ENCODE results near the gene ENOX1. TPM values are rescaled to one million over a fixed set of nuclear protein-coding genes. Genes with fewer than 3 reads are reported as not detected.

ENOX1 gene
- total RNA-seq, 1 experiment from 2014 or later: 0.35 TPM

DNA sequence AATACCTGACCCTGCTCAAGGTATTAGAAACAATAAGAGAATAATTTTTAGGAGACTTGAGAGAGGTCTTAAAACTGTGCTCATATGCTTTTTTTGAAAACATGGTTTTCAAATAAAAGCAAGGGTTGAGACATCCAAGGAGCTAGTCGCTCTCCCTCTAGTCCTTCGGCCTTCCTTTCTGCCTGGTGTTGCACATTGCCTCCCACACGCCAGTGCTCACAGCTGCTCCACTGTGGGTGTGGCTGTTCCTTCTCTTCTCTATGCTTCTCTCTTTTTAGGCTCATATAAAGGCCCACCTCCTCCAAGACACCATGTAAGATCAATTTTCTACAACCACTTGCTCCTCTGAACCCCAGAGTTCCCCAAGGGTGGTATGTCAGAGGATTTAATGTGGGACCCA is 352.6 kb downstream of the ENOX1 start:
- TF ChIP-seq, protein P1, sequence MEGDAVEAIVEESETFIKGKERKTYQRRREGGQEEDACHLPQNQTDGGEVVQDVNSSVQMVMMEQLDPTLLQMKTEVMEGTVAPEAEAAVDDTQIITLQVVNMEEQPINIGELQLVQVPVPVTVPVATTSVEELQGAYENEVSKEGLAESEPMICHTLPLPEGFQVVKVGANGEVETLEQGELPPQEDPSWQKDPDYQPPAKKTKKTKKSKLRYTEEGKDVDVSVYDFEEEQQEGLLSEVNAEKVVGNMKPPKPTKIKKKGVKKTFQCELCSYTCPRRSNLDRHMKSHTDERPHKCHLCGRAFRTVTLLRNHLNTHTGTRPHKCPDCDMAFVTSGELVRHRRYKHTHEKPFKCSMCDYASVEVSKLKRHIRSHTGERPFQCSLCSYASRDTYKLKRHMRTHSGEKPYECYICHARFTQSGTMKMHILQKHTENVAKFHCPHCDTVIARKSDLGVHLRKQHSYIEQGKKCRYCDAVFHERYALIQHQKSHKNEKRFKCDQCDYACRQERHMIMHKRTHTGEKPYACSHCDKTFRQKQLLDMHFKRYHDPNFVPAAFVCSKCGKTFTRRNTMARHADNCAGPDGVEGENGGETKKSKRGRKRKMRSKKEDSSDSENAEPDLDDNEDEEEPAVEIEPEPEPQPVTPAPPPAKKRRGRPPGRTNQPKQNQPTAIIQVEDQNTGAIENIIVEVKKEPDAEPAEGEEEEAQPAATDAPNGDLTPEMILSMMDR (conservative IDR thresholded peaks at IDR 0.05): no peak
- no peaks in the 10 kb centered on the region for H3K27me3 ChIP-seq (ENCODE audit: insufficient read depth, low read depth)
- no peak overlapping the region for H3K27ac ChIP-seq
- no peaks in the 10 kb centered on the region for H3F3A ChIP-seq (ENCODE audit: insufficient read depth, low read depth)
- H4K20me1 ChIP-seq (ENCODE audit: insufficient read depth): no peaks in the 10 kb centered on the region
- no TSS peak for BruUV-seq (replicated peaks)
- POLR2A ChIA-PET (ENCODE audit: unreplicated experiment): interaction anchor here (0.7 kb wide), 1 partner anchor 393 kb away, joined by 4 read pairs; no protein-coding TSS in a partner anchor
- H3K4me1 ChIP-seq (replicated peaks; ENCODE audit: insufficient read depth): no peaks in the 10 kb centered on the region; the same call in 1 of the 2 replicates
- H3K79me2 ChIP-seq (ENCODE audit: low read depth): no peaks in the 10 kb centered on the region
- no peak overlapping the region for H3K4me3 ChIP-seq
- no peaks in the 10 kb centered on the region for H3K9me3 ChIP-seq (ENCODE audit: insufficient read depth, low read depth)
- no peak for DNase-seq
- intact Hi-C loops (cut with micrococcal nuclease; ENCODE audit: unreplicated experiment): no loop called here
- H3K9me2 ChIP-seq (ENCODE audit: insufficient read depth): no peaks in the 10 kb centered on the region
- H3K4me2 ChIP-seq: no peak overlapping the region
- CTCF ChIA-PET: no interaction called here
- no peaks in the 10 kb centered on the region for H3K36me3 ChIP-seq (ENCODE audit: low read depth)
- no peak overlapping the region for H2AFZ ChIP-seq

DNA sequence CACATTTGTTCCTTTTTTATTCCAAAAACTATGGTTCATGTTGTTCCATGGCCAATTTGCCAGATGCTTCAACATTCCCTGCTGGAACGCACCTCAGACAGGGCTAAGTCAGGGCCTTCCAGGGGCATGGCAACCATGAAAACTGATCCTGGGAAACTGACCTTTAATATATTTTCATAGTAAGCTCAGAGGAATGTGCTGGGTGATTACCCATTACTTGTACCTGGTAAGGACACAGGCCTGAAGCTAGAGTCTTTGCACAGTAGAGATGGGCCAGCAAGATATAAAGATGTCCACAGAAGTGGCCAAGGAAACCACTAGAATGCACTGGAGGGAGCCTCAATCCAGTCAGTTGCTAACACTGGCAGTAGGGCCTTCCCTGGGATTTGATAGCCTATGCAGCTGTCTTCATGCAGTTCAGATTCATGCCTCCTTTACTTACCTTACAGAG is 353.1 kb downstream of the ENOX1 start:
- peak; percentile 0 to 52 for DNase-seq
- CTCF ChIA-PET: no interaction called here

GRCh38 chr13:43432958-43433357 is 353.8 kb downstream of the ENOX1 start:
- Histone ChIP-seq H3K27me3 (ENCODE audit: insufficient read depth, low read depth) (no peaks in the 10 kb centered on the region), H3K27ac (no peak overlapping the region), H3K4me2 (no peak overlapping the region), H3K4me3 (no peak overlapping the region), H3K9me2 (ENCODE audit: insufficient read depth) (no peaks in the 10 kb centered on the region), H3F3A (ENCODE audit: insufficient read depth, low read depth) (no peaks in the 10 kb centered on the region), H3K9me3 (ENCODE audit: insufficient read depth, low read depth) (no peaks in the 10 kb centered on the region), H3K4me1 (replicated peaks; ENCODE audit: insufficient read depth) (no peaks in the 10 kb centered on the region; the same call in 1 of the 2 replicates), H3K36me3 (ENCODE audit: low read depth) (no peaks in the 10 kb centered on the region), H4K20me1 (ENCODE audit: insufficient read depth) (no peaks in the 10 kb centered on the region), H3K79me2 (ENCODE audit: low read depth) (no peaks in the 10 kb centered on the region), H2AFZ (no peak overlapping the region)
- TF ChIP-seq, protein P1 (conservative IDR thresholded peaks at IDR 0.05): no peak
- TF ChIP-seq EZH2 (IDR thresholded peaks at IDR 0.05; ENCODE audit: low read depth): no peak
- ChIA-PET CTCF (no interaction called here), POLR2A (ENCODE audit: unreplicated experiment) (no interaction called here)
- BruUV-seq (replicated peaks): no TSS peak
- DNase-seq: no peak
- intact Hi-C loops (cut with micrococcal nuclease; ENCODE audit: unreplicated experiment): no loop called here

More for the DNA sequence above, 353.1 kb downstream of the ENOX1 start:
- no peaks in the 10 kb centered on the region for H3K79me2 ChIP-seq (ENCODE audit: low read depth)
- no peaks in the 10 kb centered on the region for H4K20me1 ChIP-seq (ENCODE audit: insufficient read depth)
- BruUV-seq (replicated peaks): no TSS peak
- H3K4me3 ChIP-seq: no peak overlapping the region
- H3K36me3 ChIP-seq (ENCODE audit: low read depth): no peaks in the 10 kb centered on the region
- no peaks in the 10 kb centered on the region for H3F3A ChIP-seq (ENCODE audit: insufficient read depth, low read depth)
- TF ChIP-seq EZH2 (IDR thresholded peaks at IDR 0.05; ENCODE audit: low read depth): no peak
- TF ChIP-seq, protein P1 (conservative IDR thresholded peaks at IDR 0.05): no peak
- H3K4me1 ChIP-seq (replicated peaks; ENCODE audit: insufficient read depth): no peaks in the 10 kb centered on the region; the same call in 1 of the 2 replicates
- H2AFZ ChIP-seq: no peak overlapping the region
- H3K9me3 ChIP-seq (ENCODE audit: insufficient read depth, low read depth): no peaks in the 10 kb centered on the region
- intact Hi-C loops (cut with micrococcal nuclease; ENCODE audit: unreplicated experiment): no loop called here
- no peaks in the 10 kb centered on the region for H3K27me3 ChIP-seq (ENCODE audit: insufficient read depth, low read depth)
- no peak overlapping the region for H3K27ac ChIP-seq
- POLR2A ChIA-PET (ENCODE audit: unreplicated experiment): no interaction called here
- no peaks in the 10 kb centered on the region for H3K9me2 ChIP-seq (ENCODE audit: insufficient read depth)
- no peak overlapping the region for H3K4me2 ChIP-seq
